Peyer's patch (tissue), 4 donors: ENCODE data around the gene PKD1.

ENCODE experiments used
- CTCF ChIP-seq, 6 experiments: fragments of 450-650 bp in 4 of 6; fragments of 200-600 bp in 2 of 6; sonication (generic) in 1 of 6; IDR thresholded peaks; one replicate each; pipeline ENCODE4 v1.5.1; 2017 to 2019; ENCODE audit warnings: antibody characterized with exemption in 6 of 6, mild to moderate bottlenecking in 3 of 6, moderate library complexity in 1 of 6
- POLR2A ChIP-seq, 2 donors: fragments of 450-650 bp; IDR thresholded peaks; one replicate each; pipeline ENCODE4 v1.5.1; 2017; ENCODE audit warnings: antibody characterized with exemption in 2 of 2, mild to moderate bottlenecking in 2 of 2, moderate library complexity in 2 of 2

DNA sequence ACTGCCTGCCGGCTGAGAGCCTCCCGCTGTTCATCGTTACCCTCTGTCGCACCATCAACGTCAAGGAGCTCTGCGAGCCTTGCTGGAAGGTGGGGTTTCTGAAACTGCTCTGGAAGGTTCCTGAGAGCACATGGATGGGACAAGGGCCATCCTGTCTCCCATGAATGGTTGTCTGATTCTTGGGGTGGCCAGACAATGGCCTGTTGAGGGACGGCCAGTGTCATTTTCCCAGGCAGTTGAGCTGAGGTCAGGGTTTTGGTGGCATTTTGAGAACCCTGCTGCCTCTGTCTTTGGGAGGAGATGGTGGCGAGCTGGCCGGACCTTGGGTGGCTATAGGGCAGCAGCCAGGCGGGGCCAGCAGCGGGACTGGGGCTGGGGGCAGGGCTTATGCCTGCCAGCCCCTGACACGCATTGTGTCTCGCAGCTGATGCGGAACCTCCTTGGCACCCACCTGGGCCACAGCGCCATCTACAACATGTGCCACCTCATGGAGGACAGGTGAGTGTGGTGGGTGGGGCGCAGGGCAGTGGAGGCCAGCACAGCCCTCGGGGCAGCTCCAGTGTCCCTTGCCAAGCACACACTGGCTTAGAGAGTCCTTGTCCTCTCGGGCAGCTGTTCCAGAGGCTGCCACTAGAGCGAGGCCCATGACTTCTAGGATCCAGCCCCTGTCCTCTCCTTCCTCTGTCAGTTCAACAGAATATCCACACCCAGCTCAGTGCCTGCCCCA is 78.9 kb downstream of the PKD1 start:
- TF ChIP-seq CTCF (IDR thresholded peaks at IDR 0.05) (peak in 1 of 6 experiments; percentile 11), POLR2A (IDR thresholded peaks at IDR 0.05) (no peak)
